GM21381 (cell line): ENCODE measurements around the gene DTNB.

Experiments
- ATAC-seq: cut with Tn5 transposase; IDR thresholded peaks from one replicate; pipeline ENCODE4 v1.9.1; 2021; ENCODE audit warnings: mild to moderate bottlenecking, moderate library complexity; ENCODE audit not compliant: unreplicated experiment

The DTNB gene

DNA sequence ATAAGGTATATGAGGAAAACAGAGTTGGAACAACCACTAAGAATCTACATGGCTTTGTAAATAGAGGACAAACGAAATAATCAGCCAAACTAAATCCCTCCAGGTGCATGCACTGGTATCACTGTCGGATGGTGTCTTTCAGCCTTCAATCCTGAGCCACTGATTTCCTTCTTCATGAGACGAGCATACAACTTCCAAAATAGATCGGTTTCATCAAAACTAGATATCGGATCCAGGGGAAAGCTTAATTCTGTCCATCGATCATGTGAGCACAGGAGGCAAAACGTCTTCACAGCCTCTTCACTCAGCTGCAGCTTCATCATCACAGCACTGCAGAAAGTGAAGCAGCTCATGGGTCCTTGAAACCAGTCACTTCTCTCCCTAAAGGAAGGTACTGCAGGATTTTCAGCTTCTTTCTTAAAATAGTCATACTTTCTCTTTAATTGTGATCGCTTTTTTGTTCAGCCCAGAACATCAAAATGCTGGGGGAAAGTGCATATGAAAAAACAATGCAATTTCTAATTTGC lies 80.5 kb downstream of the DTNB start:
- ATAC-seq: no peak

DNA sequence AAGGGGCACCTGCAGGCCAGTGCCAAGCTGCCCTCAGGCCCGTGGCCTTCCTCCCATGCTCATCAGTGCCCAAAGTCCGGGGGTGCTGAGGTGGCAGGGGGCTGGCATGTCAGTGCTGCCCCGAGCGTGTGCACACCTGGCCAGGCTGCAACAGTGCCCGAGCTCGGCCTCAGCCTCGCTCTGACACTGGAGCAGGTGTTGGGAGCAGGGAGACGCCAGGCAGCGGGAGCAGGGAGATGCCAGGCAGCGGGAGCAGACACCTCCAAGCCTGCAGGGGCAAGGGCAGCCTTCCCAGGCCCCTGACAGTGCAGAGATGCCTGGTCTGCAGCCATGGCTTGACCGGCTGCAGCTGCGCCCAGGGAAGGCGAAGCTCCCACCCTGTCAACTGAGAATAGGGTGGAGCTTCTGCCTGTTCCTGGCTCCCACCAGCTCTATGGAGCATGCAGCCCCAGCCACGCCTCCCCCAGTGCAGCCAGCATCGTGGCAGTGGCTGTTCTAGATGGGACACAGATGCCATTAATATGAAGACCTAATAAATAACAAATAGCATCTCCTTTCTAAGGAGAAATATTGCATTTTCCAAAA lies 82.4 kb downstream of the DTNB start:
- ATAC-seq: no peak

- ATAC-seq: no peak
These were observed 83.6 kb downstream of the DTNB start for GRCh38 chr2:25589676-25590205.

GRCh38 chr2:25588576-25588975 lies 84.8 kb downstream of the DTNB start:
- ATAC-seq: no peak

GRCh38 chr2:25587361-25587760 lies 86.0 kb downstream of the DTNB start:
- ATAC-seq: peak; percentile 39

GRCh38 chr2:25586726-25587144 lies 86.6 kb downstream of the DTNB start:
- ATAC-seq: peak; percentile 75

GRCh38 chr2:25585189-25585588 lies 88.2 kb downstream of the DTNB start:
- ATAC-seq: no peak

- no peak for ATAC-seq
These were observed 91.1 kb downstream of the DTNB start for GRCh38 chr2:25582077-25582830.

DNA sequence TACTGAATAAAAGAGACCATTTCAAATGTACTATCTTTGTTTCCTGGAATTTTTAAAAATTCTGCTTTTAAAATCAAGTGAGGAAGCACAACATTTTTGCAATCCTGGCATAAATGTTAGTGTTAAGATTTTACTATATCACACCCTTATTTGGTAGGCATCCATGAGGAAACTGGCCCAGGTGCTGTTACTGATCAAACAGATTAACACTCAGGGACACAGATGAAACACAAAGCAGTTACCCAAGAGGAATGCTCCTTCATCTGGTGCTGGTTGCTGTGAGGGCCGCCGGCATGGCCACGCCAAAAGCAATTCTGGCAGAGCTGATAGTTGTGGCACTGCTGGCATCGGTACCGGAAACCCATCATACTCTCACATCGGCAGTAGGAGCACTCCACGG lies 96.8 kb downstream of the DTNB start:
- no peak for ATAC-seq

DNA sequence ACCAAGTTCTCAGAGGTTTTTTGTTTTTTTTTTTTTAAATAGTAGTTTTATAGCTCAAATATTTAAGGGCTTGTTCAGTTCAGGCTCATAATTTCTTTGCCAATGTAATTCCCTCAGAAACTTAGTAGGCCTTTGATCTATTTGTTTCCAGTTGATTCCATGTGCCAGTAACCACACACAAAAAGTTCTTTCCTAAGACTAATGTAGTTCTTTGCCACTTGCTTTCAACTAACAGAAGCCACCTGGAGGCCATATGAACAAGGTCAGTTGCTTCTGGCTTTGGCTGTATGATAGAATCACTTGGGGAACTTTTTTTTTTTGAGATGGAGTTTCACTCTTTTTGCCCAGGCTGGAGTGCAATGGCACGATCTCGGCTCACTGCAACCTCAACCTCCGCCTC lies 100.7 kb downstream of the DTNB start:
- no peak for ATAC-seq

DNA sequence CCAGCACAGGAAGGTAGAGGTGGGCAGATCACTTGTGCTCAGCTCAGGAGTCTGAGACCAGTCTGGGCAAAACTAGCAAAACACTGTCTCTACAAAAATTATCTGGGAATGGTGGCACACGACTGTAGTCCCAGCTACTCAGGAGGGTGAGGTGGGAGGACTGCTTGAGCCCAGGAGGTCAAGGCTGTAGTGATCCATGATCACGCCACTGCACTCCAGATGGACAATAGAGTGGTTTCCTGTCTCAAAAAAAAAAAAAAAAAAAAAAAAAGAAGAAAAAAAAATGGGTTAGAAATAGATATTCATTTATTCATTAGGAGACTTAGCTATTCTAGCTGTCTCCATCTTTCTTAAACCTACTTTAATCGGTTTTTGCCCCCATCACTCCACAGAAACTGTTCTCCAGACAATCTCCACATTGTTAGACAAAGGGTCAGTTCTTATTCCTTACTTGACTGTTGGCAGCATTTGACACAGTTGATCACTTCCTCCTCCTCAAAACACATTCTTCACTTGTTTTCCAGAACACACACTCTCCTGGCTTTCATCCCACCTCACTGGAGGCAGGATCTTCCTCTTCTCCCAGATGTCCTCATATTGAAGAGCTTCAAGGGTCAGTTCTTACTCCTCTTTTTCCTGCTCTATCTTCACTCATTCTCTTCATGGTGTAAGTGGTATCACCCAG lies 103.1 kb downstream of the DTNB start:
- no peak for ATAC-seq

GRCh38 chr2:25567406-25567805 lies 106.0 kb downstream of the DTNB start:
- ATAC-seq: no peak

DNA sequence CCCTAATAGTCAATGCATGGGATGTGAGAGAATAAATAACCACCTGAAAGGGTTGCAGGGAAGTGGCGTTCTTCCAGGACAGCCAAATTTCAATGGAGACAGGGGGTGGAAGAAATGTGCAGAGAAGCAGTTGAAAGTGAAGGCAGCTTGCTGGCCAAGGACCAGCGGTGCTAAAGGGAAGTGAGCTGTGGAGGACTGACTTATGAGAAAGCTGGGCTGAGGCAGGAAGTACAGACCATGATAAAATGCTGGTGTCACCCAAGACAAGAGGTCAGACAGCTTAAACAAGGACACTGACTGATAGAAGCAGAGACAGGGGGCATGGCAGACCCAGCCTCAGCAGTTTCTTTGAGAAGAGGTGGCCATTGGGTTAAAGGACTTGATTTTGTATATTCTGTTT lies 106.7 kb downstream of the DTNB start:
- peak; percentile 77 for ATAC-seq

DNA sequence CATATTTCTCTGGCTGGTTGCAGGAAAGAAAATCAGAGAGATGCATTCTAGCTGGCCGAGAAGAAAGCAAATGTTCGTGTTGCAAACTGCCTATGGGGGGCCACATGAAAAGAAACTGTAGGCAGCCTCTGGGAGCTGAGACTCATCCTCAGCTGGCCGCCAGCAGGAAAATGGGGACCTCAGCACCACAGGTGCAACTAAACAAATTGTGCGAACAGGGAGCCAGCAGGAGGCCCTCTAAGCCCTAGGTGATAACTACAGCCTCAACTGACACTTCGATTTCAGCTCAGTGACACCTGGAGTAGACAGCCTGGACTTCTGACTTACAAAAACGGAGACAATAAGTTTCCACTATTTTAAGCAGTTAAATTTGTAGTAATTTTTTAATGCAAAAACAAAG lies 107.3 kb downstream of the DTNB start:
- no peak for ATAC-seq

GRCh38 chr2:25561136-25561850 lies 112.1 kb downstream of the DTNB start:
- ATAC-seq: no peak

GRCh38 chr2:25559148-25559547 lies 114.2 kb downstream of the DTNB start:
- no peak for ATAC-seq

GRCh38 chr2:25558262-25558661 lies 115.1 kb downstream of the DTNB start:
- peak; percentile 59 for ATAC-seq

- ATAC-seq: peak; percentile 41
These were observed 116.0 kb downstream of the DTNB start for GRCh38 chr2:25557179-25558036.

DNA sequence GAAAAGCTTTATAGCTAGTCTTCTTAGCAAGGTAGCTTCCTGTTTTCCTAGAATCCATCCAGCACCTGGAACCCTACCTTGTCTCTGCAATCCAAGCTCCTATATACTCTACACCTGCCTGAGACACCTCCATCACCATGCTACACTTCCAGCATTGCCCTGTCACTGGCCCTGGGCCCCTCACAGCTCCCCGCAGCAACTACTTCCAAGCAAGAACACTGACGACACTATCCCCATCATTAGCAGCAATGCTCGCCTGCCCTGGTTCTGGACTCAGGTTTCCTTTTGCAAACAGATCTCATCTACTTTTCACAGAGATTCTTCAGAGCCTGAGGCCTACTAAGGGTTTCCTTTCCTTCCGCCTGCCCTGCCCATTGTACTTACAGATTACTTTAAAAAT lies 121.1 kb downstream of the DTNB start:
- ATAC-seq: no peak

GRCh38 chr2:25551316-25551715 lies 122.1 kb downstream of the DTNB start:
- ATAC-seq: no peak
